AG04449 (cell line): ENCODE measurements around the gene ITSN2.

Experiments used
- CTCF ChIA-PET: fragments of 350-600 bp; formaldehyde crosslinking; extraction: SDS; loops from one replicate; lab custom pipeline; 2021; ENCODE audit warnings: antibody characterized with exemption; lab: Yijun Ruan, JAX
- POLR2A ChIA-PET: fragments of 400-600, 350-600 bp; formaldehyde crosslinking; extraction: SDS; loops from one replicate; lab custom pipeline; 2020; ENCODE audit warnings: antibody characterized with exemption, inconsistent platforms; lab: Yijun Ruan, JAX
- DNase-seq: peaks from one replicate; pipeline ENCODE4 v3.0.0-alpha.2; 2010; ENCODE audit warnings: low read depth, low spot score
- H3K4me3 ChIP-seq: 2 replicates; pipeline ENCODE4 v1.5.1; 2011; ENCODE audit warnings: low read depth, mild to moderate bottlenecking, control low read depth, low read length
- TF ChIP-seq, protein P1 (sequence below): IDR thresholded peaks from one replicate; pipeline ENCODE4 v1.5.1; 2011; ENCODE audit warnings: mild to moderate bottlenecking, moderate library complexity, low read length, control low read depth, inconsistent platforms; ENCODE audit not compliant: insufficient read depth; ENCODE audit errors: missing control alignments

ITSN2 gene

GRCh38 chr2:24402242-24403097, 42.1 kb upstream of the ITSN2 start:
- CTCF ChIA-PET, result interaction anchor here (0.9 to 2.0 kb wide), 2 partner anchors 20 to 426 kb away, joined by 3 to 8 read pairs; no protein-coding TSS in a partner anchor
- H3K4me3 ChIP-seq, result peak overlapping the region; percentile 12
- no peak for DNase-seq

GRCh38 chr2:24400207-24400907, 40.0 kb upstream of the ITSN2 start:
- ChIA-PET CTCF (interaction anchor here (0.9 to 3.3 kb wide), 3 partner anchors 9 to 428 kb away, joined by 4 to 23 read pairs (median 4); no protein-coding TSS in a partner anchor), POLR2A (no interaction called here)
- no peak for DNase-seq
- H3K4me3 ChIP-seq, result no peak overlapping the region
- TF ChIP-seq, protein P1, sequence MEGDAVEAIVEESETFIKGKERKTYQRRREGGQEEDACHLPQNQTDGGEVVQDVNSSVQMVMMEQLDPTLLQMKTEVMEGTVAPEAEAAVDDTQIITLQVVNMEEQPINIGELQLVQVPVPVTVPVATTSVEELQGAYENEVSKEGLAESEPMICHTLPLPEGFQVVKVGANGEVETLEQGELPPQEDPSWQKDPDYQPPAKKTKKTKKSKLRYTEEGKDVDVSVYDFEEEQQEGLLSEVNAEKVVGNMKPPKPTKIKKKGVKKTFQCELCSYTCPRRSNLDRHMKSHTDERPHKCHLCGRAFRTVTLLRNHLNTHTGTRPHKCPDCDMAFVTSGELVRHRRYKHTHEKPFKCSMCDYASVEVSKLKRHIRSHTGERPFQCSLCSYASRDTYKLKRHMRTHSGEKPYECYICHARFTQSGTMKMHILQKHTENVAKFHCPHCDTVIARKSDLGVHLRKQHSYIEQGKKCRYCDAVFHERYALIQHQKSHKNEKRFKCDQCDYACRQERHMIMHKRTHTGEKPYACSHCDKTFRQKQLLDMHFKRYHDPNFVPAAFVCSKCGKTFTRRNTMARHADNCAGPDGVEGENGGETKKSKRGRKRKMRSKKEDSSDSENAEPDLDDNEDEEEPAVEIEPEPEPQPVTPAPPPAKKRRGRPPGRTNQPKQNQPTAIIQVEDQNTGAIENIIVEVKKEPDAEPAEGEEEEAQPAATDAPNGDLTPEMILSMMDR, result no peak

More at GRCh38 chr2:24402242-24403097, 42.1 kb upstream of the ITSN2 start:
- POLR2A ChIA-PET, result no interaction called here
- TF ChIP-seq, protein P1, result no peak

DNA sequence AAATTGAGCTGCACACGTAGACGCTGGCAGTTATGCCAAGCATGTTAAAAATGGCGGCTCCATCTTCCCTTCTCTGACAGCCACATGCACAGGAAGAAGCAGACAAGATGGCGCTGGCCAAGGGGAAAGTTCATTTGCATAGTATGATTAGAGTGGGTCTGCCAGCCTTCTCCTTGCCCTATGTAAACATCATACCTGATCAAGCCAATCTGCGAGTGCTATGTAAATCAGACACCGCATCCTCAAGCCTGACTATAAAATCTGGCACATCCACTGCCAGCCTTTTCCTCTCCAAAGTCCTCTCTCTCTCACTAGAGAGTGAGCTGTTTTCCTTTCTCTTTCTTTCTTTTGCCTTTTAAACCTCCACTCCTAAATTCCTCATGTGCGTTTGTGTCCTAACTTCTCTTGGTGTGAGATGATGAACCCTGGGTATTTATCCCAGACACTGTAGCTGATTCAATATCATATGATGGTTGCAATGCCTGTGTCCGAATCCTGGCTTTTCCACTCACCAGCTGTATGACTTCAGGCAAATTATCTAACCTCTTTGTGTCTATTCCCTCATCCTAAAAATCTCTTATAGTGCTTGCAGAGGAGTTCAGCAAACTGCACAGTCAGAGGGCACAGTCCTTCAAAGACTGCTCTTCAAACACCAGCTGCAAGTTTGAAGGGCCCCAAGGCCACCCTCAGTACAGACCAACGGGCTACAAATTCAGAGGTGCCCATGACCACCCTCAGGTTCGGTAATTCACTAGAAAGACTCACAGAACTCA, 39.3 kb upstream of the ITSN2 start:
- no peak overlapping the region for H3K4me3 ChIP-seq
- DNase-seq, result no peak
- ChIA-PET CTCF (interaction anchor here (0.9 to 3.3 kb wide), 4 partner anchors 10 to 429 kb away, joined by 3 to 23 read pairs (median 4); partner anchors contain the start of genes CENPO and PTRHD1), POLR2A (no interaction called here)
- TF ChIP-seq, protein P1, result no peak

- ChIA-PET CTCF (interaction anchor here (1.5 to 2.0 kb wide), 2 partner anchors 15 to 433 kb away, joined by 6 to 9 read pairs; no protein-coding TSS in a partner anchor), POLR2A (no interaction called here)
Observed at GRCh38 chr2:24394998-24395397, 34.7 kb upstream of the ITSN2 start.

GRCh38 chr2:24392542-24393059, 32.3 kb upstream of the ITSN2 start:
- ChIA-PET CTCF (no interaction called here), POLR2A (no interaction called here)
- DNase-seq, result no peak
- TF ChIP-seq, protein P1, result no peak
- H3K4me3 ChIP-seq, result no peak overlapping the region

More at GRCh38 chr2:24394998-24395397, 34.7 kb upstream of the ITSN2 start:
- H3K4me3 ChIP-seq, result no peak overlapping the region
- no peak for DNase-seq
- TF ChIP-seq, protein P1, result no peak
